COLO668 (cell line): ENCODE results near the gene FLNA.
"Not testable (repeated sequence)": the region's sequence is repeated elsewhere in the genome, so short reads cannot be mapped to it uniquely, and the experiment has no call there.

Source experiments
- DNase-seq: peaks from one replicate; lab custom pipeline; 2025; ENCODE audit not compliant: unreplicated experiment; lab: John Stamatoyannopoulos, UW

Gene FLNA

DNA sequence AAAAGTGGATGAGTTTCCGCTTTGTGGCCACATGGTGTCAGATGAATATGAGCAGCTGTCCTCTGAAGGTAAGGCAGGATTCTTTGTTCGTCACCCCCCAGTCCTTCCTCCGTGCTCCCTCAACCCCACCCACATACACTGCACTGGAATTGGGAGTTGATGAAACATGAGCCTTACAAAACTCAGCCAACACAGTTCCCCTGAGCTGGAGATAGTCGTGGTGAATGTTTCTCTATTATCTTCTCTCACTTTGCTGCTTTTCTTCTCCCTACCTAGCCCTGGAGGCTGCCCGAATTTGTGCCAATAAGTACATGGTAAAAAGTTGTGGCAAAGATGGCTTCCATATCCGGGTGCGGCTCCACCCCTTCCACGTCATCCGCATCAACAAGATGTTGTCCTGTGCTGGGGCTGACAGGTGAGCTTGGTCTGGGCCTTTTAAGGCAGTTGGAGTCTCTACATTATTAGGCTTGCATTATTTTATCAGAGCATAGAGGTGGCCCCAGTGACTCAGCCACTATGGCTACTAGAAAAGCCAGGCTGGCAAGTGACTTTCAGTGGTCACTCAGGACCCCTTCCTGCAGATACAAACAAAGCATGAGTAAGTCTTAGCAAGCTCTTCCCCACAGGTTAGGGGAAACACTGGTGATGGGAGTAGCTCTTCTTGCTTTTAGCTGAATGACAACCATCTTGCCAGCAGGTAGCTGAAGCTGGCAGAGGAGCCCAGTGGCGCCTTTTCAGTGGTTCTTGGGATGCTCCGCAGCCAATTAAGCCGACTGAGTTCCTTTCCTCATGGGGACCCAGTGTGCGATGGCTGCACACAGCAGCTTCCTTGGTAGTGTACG is 25.3 kb upstream of the FLNA start:
- DNase-seq: no peak

DNA sequence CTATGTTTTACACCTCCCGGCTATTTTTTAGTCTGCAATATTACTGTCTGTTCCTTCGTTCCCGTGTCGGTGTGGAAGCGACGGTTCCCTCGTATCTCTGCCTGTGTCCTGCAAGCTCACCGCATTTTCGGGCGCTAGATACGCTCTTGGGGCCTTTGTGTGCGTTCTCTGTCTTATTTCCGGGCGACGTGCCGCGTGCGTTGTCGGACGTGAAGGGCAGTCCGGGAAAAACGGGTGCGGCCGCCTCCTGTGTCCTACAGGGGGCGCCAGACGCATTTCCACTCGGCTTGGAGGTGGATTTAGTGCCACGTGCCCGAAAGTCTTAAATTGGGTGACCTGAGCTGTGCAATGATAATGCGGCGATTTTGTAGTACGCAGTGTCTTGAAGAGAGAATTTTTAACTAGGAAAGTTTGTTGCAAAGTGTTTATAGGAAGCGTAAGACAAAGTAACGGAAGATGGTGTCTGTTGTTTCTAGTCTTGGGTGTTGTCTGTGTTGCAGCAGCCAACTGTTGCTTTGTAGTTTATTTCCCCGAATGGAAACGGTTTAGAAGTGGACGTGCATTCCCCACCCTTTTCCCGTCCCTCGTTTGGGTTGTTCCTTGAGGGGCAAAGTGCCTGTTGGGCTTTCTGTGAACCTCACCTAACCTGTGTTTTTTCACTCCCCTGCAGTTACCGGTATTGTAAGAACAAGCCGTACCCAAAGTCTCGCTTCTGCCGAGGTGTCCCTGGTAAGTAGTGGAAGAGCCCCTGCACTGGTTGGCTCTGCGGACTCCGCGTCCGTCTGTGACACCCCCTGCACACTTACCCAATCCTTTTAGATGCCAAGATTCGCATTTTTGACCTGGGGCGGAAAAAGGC is 24.5 kb upstream of the FLNA start:
- DNase-seq: peak; percentile 93

DNA sequence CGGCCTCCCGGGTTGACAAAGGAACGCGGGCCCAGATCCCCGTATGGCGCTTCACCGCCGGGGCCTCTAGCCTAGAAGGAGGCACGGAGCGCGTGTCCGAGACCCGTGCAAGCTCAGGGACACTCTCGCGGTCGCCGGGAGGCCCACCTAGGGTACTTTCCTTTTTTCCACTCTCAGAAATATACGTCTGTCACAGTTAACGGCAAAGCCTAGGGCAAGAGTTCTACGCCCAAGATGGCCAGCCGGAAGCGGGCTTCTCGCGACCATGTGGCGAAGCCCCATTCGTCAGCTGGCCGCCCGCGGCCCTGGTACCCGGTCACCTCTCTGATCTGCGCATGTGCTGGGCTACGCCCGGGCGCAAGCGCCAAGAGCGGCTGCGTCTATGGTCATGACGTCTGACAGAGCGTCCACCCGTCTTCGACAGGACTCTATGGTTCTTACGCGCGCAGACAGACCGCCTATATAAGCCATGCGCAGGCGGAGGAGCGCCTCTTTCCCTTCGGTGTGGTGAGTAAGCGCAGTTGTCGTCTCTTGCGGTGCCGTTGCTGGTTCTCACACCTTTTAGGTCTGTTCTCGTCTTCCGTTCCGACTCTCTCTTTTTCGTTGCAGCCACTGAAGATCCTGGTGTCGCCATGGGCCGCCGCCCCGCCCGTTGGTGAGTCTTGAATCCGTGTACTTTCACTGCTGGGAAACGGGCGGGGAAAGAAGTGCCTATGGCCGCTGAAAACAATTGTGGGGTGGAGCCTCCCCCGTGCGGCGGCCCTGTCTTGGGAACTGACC is 23.6 kb upstream of the FLNA start, which contains the start of gene RPL10:
Gene RPL10, plus strand, starts transcription at position 490 of the 780 bp plus-strand sequence. Its CDS starts 143 bp downstream, at position 633.
- peak; percentile 99 for DNase-seq

DNA sequence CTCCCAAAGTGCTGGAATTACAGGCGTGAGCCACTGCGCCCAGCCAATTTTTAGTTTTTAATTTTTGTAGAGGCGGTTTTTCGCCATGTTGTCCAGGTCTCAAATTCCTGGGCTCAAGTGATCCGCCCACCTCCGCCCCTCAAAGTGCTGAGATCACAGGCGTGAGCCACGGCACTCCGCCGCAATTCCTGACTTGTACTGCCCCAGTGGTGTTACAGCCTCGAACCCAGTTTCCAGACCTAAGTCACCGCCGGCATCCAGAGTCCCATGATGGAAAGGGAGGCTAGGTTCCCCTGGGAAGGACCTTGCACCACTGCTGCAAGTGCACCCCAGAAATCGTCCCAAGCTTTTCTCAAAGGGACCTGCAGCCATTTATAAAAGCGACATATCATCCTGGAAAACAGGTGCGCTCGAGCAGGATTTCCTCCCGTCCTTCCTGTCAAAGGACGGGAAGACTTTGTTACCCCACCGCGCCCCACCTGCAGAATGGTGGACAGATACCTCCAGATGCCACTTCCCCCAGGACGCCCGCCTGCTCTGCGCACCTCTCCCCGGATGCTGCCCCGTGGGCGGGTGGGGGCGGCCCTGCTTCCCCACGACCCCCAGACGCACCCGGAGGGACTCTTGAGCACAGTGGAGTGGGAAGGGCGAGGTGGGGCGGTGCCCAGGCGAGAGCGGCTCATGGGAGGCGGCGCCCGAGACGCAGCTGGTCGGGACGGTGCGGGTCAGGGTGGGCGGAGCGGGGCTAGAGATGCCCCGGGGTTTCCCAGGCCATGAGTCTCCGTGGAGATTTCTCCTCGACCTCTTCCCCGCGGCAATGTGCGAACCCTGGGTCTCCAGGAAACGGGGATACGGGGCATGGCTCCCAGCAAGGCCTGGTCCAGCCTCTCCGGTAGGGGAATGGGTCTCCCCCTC is 22.8 kb upstream of the FLNA start:
- DNase-seq: peak; percentile 90

DNA sequence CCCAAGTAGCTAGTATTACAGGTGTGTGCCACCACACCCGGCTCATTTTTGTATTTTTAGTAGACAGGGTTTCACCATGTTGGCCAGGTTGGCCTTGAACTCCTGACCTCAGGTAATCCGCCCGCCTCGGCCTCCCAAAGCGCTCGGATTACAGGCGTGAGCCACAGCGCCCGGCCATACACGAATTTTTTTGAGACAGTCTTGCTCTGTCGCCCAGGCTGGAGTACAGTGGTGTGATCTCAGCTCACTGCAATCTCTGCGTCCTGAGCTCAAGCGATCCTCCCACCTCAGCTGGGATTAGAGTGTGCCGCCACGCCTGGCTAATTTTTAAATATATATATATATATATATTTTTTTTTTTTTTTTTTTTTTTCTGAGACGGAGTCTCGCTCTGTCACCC is 21.9 kb upstream of the FLNA start:
- DNase-seq: not testable (repeated sequence)

DNA sequence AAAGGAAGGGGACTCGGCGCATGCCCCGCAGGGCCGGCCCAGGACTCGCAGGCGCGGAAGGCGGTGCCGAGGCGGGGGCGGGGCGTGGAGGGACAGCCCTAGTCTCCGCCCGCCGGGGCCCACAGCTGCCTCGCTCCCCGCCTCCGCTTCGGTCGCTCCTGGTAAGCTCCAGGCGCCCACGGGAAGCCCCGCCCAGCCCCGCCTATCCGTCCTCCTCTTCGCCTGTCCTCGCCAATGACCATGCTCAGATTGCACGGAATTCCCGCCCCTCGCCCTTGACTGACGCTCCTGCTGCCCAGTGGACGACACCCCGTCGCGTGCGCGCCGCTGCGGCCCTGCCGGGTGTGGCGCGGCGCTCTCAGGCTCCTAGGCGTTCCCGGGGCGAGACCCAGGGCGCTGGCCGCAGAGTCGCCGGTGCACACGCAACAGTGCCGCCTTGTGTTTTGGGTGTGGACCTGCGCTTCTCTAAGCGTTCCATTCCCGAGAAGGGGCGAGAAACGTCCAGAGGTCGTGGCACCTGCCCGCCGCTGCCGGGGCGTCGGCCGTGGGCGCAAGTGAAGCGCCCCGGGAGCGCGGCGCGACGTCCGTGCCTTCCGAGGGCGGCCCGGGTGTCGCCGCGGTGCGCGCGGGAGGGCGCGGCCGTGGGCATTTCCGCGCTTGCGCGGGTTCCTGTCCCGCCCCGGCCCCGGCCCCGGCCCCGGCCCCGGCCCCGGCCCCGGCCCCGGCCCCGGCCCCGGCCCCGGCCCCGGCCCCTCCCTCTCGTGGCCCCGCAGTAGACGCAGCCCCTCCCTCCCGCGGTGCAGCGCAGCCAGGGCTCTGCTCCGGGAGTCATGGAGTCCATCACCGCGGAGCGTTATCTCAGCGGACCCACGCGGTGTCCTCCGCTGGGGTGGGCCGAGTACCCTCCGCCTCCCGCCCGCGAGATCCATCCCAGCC is 15.6 kb upstream of the FLNA start:
- DNase-seq: not testable (repeated sequence)

DNA sequence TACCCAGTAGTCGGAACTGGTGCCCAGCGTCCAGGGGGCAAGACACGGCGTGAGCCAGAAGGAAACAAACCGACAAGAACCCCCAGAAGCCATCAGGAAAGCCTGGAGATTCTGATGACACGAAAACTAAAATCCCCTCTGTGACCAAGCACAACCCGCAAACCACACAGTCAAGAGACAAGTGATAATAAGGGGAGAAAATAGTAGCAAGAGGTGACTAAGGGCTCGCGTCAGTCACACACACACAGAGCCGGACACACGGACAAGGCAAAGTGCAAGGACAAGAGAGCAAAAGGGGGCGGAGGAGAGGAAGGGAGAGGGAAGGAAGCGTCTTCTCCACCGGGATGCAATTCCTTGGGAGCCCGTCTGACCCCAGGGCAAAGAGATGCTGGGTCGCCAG is 14.2 kb upstream of the FLNA start:
- not testable (repeated sequence) for DNase-seq

DNA sequence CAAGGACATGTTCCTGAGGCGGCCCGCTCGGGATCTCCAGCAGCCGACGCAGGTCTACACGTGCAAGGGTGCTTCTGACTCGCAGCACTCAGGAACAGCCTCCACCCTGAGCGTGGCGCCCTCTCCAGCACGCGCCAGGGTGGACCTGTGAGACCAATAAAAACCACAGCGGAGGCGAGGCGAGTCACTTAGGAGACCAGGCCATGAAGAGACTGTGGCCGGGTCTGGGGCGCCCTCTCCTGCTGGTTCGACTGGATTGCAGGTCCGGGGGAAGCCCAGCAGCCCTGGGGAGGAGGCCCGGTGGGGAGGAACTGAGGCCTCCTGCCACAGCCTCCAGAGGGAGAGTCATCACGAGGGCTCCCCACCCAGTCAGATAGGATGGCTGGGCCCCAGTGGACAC is 13.7 kb upstream of the FLNA start:
- not testable (repeated sequence) for DNase-seq

DNA sequence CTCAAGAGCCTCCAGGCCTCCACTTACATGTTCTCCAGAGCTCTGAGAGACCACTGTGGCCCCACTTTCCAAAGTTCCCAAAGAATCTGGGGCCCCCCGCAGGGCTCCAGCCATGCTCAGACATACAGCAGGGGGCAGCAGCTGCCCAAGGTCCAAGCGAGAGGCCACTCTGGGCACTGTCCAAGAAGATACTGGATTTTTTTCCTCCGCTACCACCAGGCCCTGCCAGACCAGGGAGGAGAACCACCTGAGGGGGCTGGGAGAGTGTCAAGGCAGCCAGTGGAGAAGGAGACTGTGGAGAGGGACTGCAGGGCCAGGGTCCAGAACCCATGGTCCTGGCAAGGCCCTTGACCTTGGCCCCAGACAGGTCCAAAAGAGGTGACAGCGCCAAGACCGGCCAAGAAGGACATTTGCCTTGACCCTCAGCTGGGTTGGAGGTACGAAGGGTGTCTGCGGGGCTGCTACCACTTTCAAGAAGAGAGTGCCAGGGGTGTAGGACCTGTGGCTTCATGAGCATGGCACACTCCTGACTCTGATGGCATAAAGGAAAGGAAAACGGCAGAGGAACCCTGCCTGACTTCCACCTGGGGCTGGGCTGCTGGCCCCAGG is 10.0 kb upstream of the FLNA start:
- DNase-seq: peak; percentile 17

DNA sequence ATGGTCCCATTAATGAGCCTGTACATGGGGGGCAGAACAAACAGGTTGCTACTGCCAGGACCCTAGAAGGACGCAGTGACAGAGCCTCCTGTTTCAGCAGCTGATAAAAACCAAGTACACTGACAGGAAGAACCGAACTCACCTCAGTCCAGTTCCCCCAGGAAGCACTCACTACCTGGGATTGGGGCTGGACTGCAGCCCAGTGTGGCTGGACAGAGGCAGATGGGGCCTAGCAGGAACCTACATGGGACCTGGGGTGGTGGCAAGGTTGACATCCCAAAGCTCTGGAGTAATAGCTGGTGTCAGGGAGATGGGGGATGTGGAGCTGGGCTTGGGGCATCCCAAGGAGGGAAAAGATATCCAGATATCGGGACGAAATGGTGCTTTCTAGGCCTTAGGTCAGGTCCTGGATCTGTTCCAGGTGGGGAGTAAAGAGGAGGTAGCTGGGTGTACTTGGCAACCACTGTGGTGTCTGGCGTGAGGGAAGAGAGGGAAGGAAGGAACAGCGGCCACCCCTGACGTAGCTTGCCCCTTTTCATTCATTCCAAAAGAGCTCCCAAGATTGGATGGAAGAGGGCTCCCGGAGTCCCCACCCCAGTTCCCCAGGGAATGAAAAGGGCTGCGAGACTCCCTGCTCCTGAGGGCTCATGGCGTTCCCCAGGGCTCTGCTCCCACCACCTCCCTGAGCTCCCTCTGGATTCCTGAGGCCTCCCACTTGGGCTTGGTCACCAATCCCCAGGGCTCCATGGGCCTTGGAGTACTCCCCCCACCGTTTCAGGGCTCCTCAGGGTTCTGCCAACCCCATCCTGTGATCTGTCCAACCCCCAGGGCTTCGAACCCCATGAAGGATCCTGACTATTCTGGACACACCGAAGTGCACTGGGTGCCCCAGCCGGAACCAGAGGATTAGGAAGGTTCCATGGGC is 9.2 kb upstream of the FLNA start:
- no peak for DNase-seq

DNA sequence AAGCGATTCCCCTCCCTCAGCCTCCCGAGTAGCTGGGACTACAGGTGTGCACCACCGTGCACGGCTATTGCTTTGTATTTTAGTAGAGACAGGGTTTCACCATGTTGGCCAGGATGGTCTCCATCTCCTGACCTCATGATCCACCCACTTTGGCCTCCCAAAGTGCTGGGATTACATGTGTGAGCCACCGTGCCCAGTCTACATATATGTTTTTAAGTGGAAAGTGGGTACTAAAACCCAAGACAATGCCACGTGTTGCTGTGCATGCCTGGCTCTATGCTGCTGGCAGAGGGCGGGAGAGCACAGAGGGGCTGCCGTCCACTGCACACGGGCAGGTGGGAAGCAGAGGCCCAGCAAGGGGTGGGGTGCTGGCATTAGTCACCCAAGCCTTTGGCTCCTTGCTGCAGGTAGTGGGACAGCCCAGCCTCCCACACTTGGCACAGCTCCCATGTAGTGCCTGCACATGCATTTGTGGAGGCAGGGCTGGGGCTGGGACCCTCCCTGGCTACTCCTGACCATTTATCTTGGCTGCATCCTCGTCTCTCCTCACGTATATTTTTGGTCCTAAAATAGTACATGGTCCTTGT is 8.1 kb upstream of the FLNA start:
- DNase-seq: no peak

DNA sequence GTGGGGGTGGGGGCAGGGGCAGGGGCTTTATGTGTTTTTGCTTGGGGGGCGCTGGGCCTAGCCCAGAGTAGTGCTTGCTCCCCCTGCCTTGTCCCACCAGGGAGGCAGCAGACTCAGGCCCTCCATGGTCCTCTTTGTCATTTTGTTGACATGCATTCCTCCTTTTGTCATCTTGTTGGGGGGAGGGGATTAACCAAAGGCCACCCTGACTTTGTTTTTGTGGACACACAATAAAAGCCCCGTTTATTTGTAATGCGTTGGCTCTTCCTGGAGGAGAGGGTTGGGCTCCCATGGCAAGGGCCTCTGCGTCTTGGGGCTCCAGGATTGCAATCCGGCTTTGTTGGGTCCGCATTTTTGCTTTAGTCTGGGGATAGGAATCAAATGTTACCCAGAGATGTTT is 6.8 kb upstream of the FLNA start:
- no peak for DNase-seq

DNA sequence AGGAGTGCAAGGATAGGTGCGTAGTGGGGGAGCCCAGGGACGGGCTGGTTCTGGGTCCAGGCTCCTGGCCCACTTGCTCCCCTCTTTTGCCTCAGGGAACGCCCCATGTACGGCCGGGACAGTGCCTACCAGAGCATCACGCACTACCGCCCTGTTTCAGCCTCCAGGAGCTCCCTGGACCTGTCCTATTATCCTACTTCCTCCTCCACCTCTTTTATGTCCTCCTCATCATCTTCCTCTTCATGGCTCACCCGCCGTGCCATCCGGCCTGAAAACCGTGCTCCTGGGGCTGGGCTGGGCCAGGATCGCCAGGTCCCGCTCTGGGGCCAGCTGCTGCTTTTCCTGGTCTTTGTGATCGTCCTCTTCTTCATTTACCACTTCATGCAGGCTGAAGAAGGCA is 6.4 kb upstream of the FLNA start:
- DNase-seq: no peak

DNA sequence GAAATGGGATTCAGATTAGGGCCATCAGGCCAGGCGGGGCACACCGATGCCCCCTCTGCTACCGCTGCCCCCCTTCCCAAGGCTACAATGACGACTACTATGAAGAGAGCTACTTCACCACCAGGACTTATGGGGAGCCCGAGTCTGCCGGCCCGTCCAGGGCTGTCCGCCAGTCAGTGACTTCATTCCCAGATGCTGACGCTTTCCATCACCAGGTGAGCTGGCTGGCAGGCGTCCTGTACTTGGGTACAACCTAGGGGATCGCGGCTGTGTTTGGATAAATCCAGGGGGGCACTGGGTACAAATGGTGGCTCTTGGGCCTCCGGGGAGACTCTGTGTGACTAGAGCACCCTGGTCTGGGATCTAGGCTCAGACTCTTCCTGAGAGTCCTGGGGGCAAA is 5.7 kb upstream of the FLNA start:
- DNase-seq: peak; percentile 20

DNA sequence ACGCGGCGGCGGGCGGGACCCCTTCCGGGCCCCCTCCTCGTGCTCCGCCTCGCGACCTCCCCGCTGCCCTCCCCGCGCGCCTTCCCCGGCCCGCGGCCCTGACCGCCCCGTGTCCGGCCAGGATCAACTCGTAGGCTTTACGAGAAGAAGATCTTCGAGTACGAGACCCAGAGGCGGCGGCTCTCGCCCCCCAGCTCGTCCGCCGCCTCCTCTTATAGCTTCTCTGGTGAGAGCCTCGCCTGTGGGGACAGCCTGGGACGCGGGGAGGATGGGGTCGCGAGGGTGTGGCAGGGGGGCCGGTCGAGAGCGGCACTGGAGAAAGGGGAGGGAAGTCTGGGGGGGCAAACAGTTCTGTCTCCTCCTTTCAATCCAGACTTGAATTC is 5.1 kb upstream of the FLNA start:
- no peak for DNase-seq

DNA sequence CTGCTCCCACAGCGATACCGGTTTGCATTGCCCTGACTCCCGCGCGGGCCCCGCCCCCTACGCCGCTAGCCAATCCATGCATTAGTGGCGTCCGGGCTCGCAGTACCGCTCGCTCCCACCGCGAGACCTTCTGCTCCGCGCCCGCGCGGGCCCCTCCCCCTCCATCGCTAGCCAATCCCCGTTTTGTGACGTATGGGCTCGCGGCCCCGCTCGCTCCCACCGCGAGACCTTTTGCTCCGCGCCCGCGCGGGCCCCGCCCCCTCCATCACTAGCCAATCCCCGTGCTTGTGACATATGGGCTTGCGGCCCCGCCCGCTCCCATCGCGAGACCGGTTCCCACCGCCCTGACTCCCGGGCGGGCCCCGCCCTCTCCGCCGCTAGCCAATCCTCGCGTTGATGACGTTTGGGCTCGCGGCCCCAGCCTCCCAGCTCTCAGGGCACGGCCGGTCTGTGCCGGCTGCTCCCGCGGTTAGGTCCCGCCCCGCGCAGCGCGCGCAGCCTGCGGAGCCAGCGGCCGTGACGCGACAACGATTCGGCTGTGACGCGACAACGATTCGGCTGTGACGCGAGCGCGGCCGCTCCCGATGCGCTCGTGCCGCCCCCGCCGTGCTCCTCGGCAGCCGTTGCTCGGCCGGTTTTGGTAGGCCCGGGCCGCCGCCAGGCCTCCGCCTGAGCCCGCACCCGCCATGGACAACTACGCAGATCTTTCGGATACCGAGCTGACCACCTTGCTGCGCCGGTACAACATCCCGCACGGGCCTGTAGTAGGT is 4.5 kb upstream of the FLNA start, which contains the start of gene EMD:
Gene EMD, plus strand, starts transcription at position 497 of the 770 bp plus-strand sequence. Its CDS starts 190 bp downstream, at position 687.
- DNase-seq: peak; percentile 100
